OCI-LY7 (cell line): Measurements from ENCODE around the gene LAMA3.

ENCODE experiments used
- CTCF ChIP-seq: fragments of 200-600 bp; sonication (generic); conservative IDR thresholded peaks from 2 replicates; pipeline ENCODE4 v1.5.1; 2014; ENCODE audit warnings: mild to moderate bottlenecking, antibody characterized with exemption, low read length, moderate library complexity, mixed read lengths
- EZH2phosphoT487 ChIP-seq: fragments of 200-600 bp; sonication (generic); IDR thresholded peaks from 2 replicates; pipeline ENCODE4 v1.6.1; 2018; ENCODE audit warnings: low read depth, borderline replicate concordance, mild to moderate bottlenecking, mixed run types, antibody characterized with exemption, low read length, moderate library complexity, mixed read lengths

GRCh38 chr18:23712445-23712844, 23.2 kb downstream of the LAMA3 start:
- TF ChIP-seq CTCF, result no peak
- TF ChIP-seq EZH2phosphoT487, result no peak
